Psoas muscle (tissue), 8 donors: ENCODE data around the gene RAVER2. TPM values are rescaled to one million over a fixed set of nuclear protein-coding genes. Genes with fewer than 3 reads are reported as not detected.
"Not testable (repeated sequence)": the region's sequence is repeated elsewhere in the genome, so short reads cannot be mapped to it uniquely, and the experiment has no call there.

ENCODE experiments used
- ATAC-seq, 4 donors: fragments of 200-7000 bp; cut with Tn5 transposase; one replicate each; pipeline ENCODE4 v1.9.1; 2020; ENCODE audit warnings: moderate library complexity in 3 of 4, mild to moderate bottlenecking in 2 of 4
- DNase-seq, 2 donors: peaks; one replicate each; pipeline ENCODE4 v3.0.0-alpha.2; 2020
- H3K27ac ChIP-seq: fragments of 200-600 bp; one replicate; pipeline ENCODE4 v1.8.0; 2022
- H3K27me3 ChIP-seq, 3 donors: fragments of 200-600 bp in 1 of 3; one replicate each; pipeline versions ENCODE4 v1.6.1 to v1.8.0; 2013 to 2022; ENCODE audit warnings: low read length in 2 of 3, mild to moderate bottlenecking in 2 of 3, moderate library complexity in 1 of 3; ENCODE audit not compliant: insufficient read depth in 3 of 3
- H3K36me3 ChIP-seq, 2 donors: fragments of 200-600 bp in 1 of 2; one replicate each; pipeline versions ENCODE4 v1.6.1 to v1.8.0; 2013 to 2022; ENCODE audit warnings: low read depth in 1 of 2, mild to moderate bottlenecking in 1 of 2, moderate library complexity in 1 of 2; ENCODE audit not compliant: insufficient read depth in 1 of 2
- H3K4me1 ChIP-seq: fragments of 200-600 bp; one replicate; pipeline ENCODE4 v1.8.0; 2022
- H3K4me3 ChIP-seq: fragments of 200-600 bp; one replicate; pipeline ENCODE4 v1.8.0; 2022; ENCODE audit warnings: mild to moderate bottlenecking
- H3K9me3 ChIP-seq: fragments of 200-600 bp; one replicate; pipeline ENCODE4 v1.8.0; 2022
- WGBS, 3 donors: extraction: QIAGEN DNeasy Blood & Tissue Kit; methylation state at CpG; one replicate each; pipeline versions ENCODE4 v1.1.6 to v1.1.7; 2013; 5-methylcytosine and 5-hydroxymethylcytosine counted together
- intact Hi-C, 2 donors: fragments of 100-400 bp; cut with DNase I; formaldehyde crosslinking; loops; one replicate each; pipeline versions ENCODE4 v1.11.0 to v1.14.2; 2022
- polyA plus RNA-seq, 3 donors: library from polyadenylated mRNA; stranded (reverse); fragments of 200-250 nt; gene quantifications; one replicate each; pipeline ENCODE4 v1.2.3, GENCODE V29; 2013
- total RNA-seq, 4 donors: library from RNA; stranded (reverse); fragmentation: NEBNext Ultra II Directional in 2 of 4; extraction: Animal tissue kit (Norgen Biotek cat#: 25700) in 2 of 4; gene quantifications; one replicate each; pipeline versions ENCODE4 v1.2.1 to v1.2.4, GENCODE V29; 2021 to 2023
- TF ChIP-seq, protein P1 (sequence below): fragments of 200-600 bp; IDR thresholded peaks from one replicate; pipeline ENCODE4 v1.8.0; 2022; ENCODE audit warnings: antibody characterized with exemption
- donor health status: healthy with polysubstance abuse.
- donor health status: DM: no; HTN: no; CAD: no; lungs with moderate emphysema.
- donor health status: Bipolar disorder and iron deficiency.
- donor health status: healthy.
- donor health status: DM: yes; HTN: yes; CAD: no.
- donor health status: DM: no; HTN: no; CAD: no.
- donor health status: DM: no; HTN: no; CAD: no.
- donor health status: DM: yes; HTN: yes; CAD: no.

RAVER2 gene
- total and polyA plus RNA-seq, 7 donors, result 1.5 to 12.3 (median 9.0) TPM

DNA sequence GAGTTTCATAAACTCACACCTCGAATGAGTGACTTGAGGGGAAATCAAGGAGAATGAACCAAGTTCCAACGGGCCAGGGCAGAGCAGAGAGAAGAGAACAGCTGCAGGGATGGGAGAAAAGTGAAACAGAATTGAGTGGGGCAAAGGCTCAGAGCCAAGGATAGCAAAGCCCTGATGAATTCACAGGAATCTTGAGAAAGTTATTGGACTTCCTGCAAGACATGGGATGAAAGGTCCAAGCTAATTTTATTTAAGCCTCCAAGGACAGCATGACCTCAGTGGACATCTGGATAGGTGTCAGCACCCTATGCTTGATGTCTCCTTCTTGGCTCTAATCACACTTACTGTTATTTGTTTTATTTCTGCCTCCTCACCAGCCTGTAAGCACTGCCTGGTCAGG lies 43.0 kb upstream of the RAVER2 start:
- no peak for ATAC-seq
- no peaks in the 10 kb centered on the region for H3K27me3 ChIP-seq
- no peaks in the 10 kb centered on the region for H3K4me1 ChIP-seq
- intact Hi-C loops, result no loop called here
- no peaks in the 10 kb centered on the region for H3K9me3 ChIP-seq
- DNase-seq, result no peak
- H3K4me3 ChIP-seq, result no peak overlapping the region
- TF ChIP-seq, protein P1, sequence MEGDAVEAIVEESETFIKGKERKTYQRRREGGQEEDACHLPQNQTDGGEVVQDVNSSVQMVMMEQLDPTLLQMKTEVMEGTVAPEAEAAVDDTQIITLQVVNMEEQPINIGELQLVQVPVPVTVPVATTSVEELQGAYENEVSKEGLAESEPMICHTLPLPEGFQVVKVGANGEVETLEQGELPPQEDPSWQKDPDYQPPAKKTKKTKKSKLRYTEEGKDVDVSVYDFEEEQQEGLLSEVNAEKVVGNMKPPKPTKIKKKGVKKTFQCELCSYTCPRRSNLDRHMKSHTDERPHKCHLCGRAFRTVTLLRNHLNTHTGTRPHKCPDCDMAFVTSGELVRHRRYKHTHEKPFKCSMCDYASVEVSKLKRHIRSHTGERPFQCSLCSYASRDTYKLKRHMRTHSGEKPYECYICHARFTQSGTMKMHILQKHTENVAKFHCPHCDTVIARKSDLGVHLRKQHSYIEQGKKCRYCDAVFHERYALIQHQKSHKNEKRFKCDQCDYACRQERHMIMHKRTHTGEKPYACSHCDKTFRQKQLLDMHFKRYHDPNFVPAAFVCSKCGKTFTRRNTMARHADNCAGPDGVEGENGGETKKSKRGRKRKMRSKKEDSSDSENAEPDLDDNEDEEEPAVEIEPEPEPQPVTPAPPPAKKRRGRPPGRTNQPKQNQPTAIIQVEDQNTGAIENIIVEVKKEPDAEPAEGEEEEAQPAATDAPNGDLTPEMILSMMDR, result no peak
- H3K27ac ChIP-seq, result no peak overlapping the region
- WGBS, 3 donors, result 16 to 29% (median 22%) methylated on average over 2 of the region's 2 CpGs
- no peaks in the 10 kb centered on the region for H3K36me3 ChIP-seq

DNA sequence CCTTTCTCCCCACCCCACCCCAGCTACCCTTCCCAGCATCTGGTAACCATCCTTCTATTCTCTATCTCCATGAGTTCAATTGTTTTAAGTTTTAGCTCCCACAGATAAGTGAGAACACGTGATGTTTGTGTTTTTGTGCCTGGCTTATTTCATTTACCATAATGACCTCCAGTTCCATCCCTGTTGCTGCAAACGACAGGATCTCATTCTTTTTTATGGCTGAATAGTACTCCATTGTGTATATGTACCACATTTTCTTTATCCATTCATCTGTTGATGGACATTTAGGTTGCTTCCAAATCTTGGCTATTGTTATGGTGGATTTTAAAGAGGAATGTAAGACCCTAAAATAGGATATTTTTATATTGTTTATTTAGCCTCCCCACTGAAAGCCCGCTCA lies 42.2 kb upstream of the RAVER2 start:
- H3K27ac ChIP-seq, H3K36me3 ChIP-seq, H3K27me3 ChIP-seq, H3K9me3 ChIP-seq, H3K4me3 ChIP-seq, ATAC-seq, DNase-seq, intact Hi-C loops, H3K4me1 ChIP-seq: not testable (repeated sequence)
- 88 to 95% (median 92%) methylated on average over 3 of the region's 3 CpGs for whole genome bisulfite sequencing, 3 donors

DNA sequence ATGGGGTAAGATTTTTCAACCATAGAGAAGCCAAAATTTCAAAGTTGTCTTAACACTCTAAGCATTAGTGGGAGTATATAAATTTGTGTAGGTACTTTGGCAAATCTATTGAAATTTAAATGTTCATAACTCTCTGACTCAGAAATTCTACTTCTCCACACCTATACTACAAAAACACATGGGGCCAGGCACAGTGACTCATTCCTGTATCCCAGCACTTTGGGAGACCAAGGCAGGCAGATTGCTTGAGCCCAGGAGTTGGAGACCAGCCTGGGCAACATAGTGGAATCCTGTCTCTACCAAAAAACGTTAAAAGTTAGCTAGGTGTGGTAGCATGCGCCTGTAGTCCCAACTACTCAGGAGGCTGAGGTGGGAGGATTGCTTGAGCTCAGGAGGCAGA lies 41.3 kb upstream of the RAVER2 start:
- Histone ChIP-seq H3K27me3 (no peaks in the 10 kb centered on the region), H3K4me1 (no peaks in the 10 kb centered on the region), H3K27ac (no peak overlapping the region), H3K4me3 (no peak overlapping the region), H3K36me3 (no peaks in the 10 kb centered on the region), H3K9me3 (no peaks in the 10 kb centered on the region)
- 81 to 89% (median 86%) methylated on average over 2 of the region's 2 CpGs for WGBS, 3 donors
- intact Hi-C loops, result no loop called here
- DNase-seq (no peak), ATAC-seq (no peak)
- TF ChIP-seq, protein P1, result no peak

DNA sequence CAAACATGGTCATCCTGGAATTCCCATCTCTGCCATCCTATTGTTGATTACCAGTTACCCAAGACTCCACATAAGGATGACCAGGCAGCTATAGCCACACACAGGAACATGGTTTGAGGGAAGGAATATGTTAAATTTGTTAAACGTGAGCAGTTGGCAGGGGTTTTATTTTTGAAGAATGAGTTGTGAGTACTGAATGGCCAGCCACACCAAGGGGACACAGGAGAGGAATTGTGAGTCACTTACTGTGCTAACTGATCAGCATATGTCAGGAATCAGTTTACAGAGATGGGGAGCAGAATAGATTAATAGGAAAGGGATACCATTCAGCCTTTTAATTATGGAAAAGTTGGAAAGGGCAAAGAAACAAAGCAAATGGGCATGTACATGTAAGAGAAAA lies 39.3 kb upstream of the RAVER2 start:
- H3K27me3 ChIP-seq, result no peaks in the 10 kb centered on the region
- no peak overlapping the region for H3K27ac ChIP-seq
- ATAC-seq (no peak), DNase-seq (no peak)
- no peaks in the 10 kb centered on the region for H3K4me1 ChIP-seq
- intact Hi-C loops, result no loop called here
- TF ChIP-seq, protein P1, result no peak
- no peaks in the 10 kb centered on the region for H3K36me3 ChIP-seq
- 17 to 24% (median 21%) methylated on average over 1 of the region's 1 CpG for WGBS, 3 donors
- H3K9me3 ChIP-seq, result no peaks in the 10 kb centered on the region
- H3K4me3 ChIP-seq, result no peak overlapping the region

DNA sequence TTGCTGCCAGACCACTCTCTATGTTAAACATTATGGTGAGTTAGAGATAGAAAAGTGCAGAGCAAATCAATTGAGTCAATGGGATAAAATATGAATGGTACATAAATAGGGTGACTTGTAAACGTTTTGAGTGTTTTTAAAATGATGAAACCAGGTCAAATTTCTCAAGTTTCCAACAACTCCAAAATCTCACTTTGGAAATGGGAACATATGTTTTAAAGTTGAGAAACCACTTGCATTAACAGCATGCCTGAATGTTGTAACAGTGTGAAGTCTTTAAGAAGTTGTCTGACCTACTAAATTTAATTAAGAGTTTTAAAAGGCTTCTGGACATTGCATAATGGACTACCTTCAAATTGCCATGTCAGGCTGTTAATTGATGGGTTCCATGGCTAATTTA lies 33.6 kb upstream of the RAVER2 start:
- H3K27ac ChIP-seq, result no peak overlapping the region
- no peaks in the 10 kb centered on the region for H3K4me1 ChIP-seq
- no peaks in the 10 kb centered on the region for H3K36me3 ChIP-seq
- WGBS, 3 donors, result 18 to 27% (median 24%) methylated on average over 1 of the region's 1 CpG
- no peak overlapping the region for H3K4me3 ChIP-seq
- intact Hi-C loops, result no loop called here
- DNase-seq, result no peak
- TF ChIP-seq, protein P1, result no peak
- no peaks in the 10 kb centered on the region for H3K9me3 ChIP-seq
- ATAC-seq, result no peak
- no peaks in the 10 kb centered on the region for H3K27me3 ChIP-seq
